Effector memory CD8-positive, alpha-beta T cell (primary cell): ENCODE results near the gene SLC25A21.

Source experiments
- ATAC-seq: fragments of 150-1000 bp; cut with Tn5 transposase; replicated peaks from 2 replicates; pipeline ENCODE4 v1.10.0; 2021; ENCODE audit warnings: mild to moderate bottlenecking, moderate library complexity
- DNase-seq, 3 experiments: peaks; one replicate each; pipeline ENCODE4 v3.0.0; 2021
- H3K27ac Mint-ChIP-seq, 2 donors: one replicate each; pipeline ENCODE4 v1.8.0; 2022; ENCODE audit warnings: mild to moderate bottlenecking in 2 of 2, mixed read lengths in 2 of 2, moderate library complexity in 2 of 2
- H3K27me3 Mint-ChIP-seq, 2 donors: one replicate each; pipeline ENCODE4 v1.8.0; 2022; ENCODE audit warnings: mixed read lengths in 2 of 2
- H3K36me3 Mint-ChIP-seq: one replicate; pipeline ENCODE4 v1.8.0; 2022; ENCODE audit warnings: mild to moderate bottlenecking, moderate library complexity, mixed read lengths; ENCODE audit not compliant: insufficient read depth
- H3K4me1 Mint-ChIP-seq, 2 donors: one replicate each; pipeline ENCODE4 v1.8.0; 2022; ENCODE audit warnings: low read depth in 2 of 2, mixed read lengths in 2 of 2
- H3K4me3 Mint-ChIP-seq, 2 donors: one replicate each; pipeline ENCODE4 v1.8.0; 2022; ENCODE audit warnings: mild to moderate bottlenecking in 2 of 2, mixed read lengths in 2 of 2, moderate library complexity in 2 of 2
- H3K9me3 Mint-ChIP-seq, 2 donors: one replicate each; pipeline ENCODE4 v1.8.0; 2022; ENCODE audit warnings: mixed read lengths in 2 of 2

Gene SLC25A21

GRCh38 chr14:37118673-37119366 lies 53.6 kb downstream of the SLC25A21 start:
- no peak overlapping the region for H3K4me3 Mint-ChIP-seq
- no peak for DNase-seq
- H3K4me1 Mint-ChIP-seq = no peaks in the 10 kb centered on the region
- H3K27me3 Mint-ChIP-seq = no peaks in the 10 kb centered on the region
- no peaks in the 10 kb centered on the region for H3K36me3 Mint-ChIP-seq
- no peak for ATAC-seq
- H3K27ac Mint-ChIP-seq = no peak overlapping the region
- H3K9me3 Mint-ChIP-seq = no peaks in the 10 kb centered on the region

- no peak for DNase-seq
- no peaks in the 10 kb centered on the region for H3K9me3 Mint-ChIP-seq
- no peak overlapping the region for H3K4me3 Mint-ChIP-seq
- H3K27me3 Mint-ChIP-seq = no peaks in the 10 kb centered on the region
- ATAC-seq = no peak
- H3K36me3 Mint-ChIP-seq = no peaks in the 10 kb centered on the region
- H3K27ac Mint-ChIP-seq = no peak overlapping the region
- H3K4me1 Mint-ChIP-seq = no peaks in the 10 kb centered on the region
Observed at GRCh38 chr14:37116933-37117849, 55.2 kb downstream of the SLC25A21 start.

DNA sequence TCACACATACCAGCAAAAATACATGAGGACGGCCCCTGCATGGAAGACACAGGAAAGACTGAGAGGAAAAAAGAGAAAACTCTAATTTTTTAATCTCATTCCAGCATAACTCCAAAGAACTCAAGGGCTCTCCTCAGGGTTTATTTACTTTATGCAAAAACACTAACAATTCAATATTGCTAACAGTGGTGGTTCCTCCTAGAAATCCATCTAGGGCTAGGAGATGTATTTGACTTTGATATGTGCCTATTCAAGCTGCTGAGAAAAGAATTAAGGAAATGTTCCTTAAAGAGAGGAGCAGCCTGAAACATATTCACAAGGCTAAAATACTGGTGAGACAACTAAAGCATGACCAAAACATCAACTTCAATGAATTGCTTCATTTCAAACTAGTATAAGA lies 57.0 kb downstream of the SLC25A21 start:
- Mint-ChIP-seq H3K4me1 (no peaks in the 10 kb centered on the region), H3K27ac (no peak overlapping the region)

DNA sequence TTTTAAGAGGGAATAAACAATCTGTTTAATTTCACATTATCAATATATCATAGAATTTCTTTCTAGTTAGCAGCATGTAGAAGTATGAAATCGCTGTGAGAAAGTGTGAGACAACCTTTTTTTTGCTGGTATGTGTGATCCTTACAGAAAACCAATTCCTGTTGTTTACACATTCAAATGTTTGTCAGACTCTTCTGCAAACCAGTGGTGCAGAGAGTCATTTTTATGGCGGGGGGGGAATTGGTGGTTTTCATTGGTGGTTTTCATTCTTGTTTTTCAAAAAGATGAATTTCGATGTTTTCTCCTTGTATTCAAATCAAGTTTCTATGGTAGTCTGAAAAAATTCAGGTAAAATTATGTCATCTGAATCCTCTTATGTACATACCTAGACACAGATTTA lies 57.8 kb downstream of the SLC25A21 start:
- no peaks in the 10 kb centered on the region for H3K9me3 Mint-ChIP-seq
- no peaks in the 10 kb centered on the region for H3K27me3 Mint-ChIP-seq
- ATAC-seq (no peak), DNase-seq (no peak)
- H3K36me3 Mint-ChIP-seq = no peaks in the 10 kb centered on the region
- no peak overlapping the region for H3K27ac Mint-ChIP-seq
- no peak overlapping the region for H3K4me3 Mint-ChIP-seq
- H3K4me1 Mint-ChIP-seq = no peaks in the 10 kb centered on the region

More for the DNA sequence above, 57.0 kb downstream of the SLC25A21 start:
- H3K27me3 Mint-ChIP-seq = no peaks in the 10 kb centered on the region
- no peaks in the 10 kb centered on the region for H3K36me3 Mint-ChIP-seq
- ATAC-seq (no peak), DNase-seq (no peak)
- H3K4me3 Mint-ChIP-seq = no peak overlapping the region
- H3K9me3 Mint-ChIP-seq = no peaks in the 10 kb centered on the region

- ATAC-seq = no peak
- Mint-ChIP-seq H3K27ac (no peak overlapping the region), H3K36me3 (no peaks in the 10 kb centered on the region), H3K27me3 (no peaks in the 10 kb centered on the region), H3K9me3 (no peaks in the 10 kb centered on the region), H3K4me1 (no peaks in the 10 kb centered on the region), H3K4me3 (no peak overlapping the region)
- no peak for DNase-seq
Observed at GRCh38 chr14:37114002-37114401, 58.4 kb downstream of the SLC25A21 start.

- Mint-ChIP-seq H3K36me3 (no peaks in the 10 kb centered on the region), H3K27me3 (no peaks in the 10 kb centered on the region), H3K4me3 (no peak overlapping the region), H3K27ac (no peak overlapping the region), H3K9me3 (peaks cover 6 to 8% of the 10 kb centered on the region in 2 donors), H3K4me1 (no peaks in the 10 kb centered on the region)
- ATAC-seq (no peak), DNase-seq (no peak)
Observed at GRCh38 chr14:37098132-37098531, 74.3 kb downstream of the SLC25A21 start.

GRCh38 chr14:37094502-37094901 lies 77.9 kb downstream of the SLC25A21 start:
- Mint-ChIP-seq H3K27ac (no peak overlapping the region), H3K36me3 (no peaks in the 10 kb centered on the region), H3K9me3 (peaks cover 0 to 6% of the 10 kb centered on the region in 2 donors), H3K4me3 (no peak overlapping the region), H3K27me3 (no peaks in the 10 kb centered on the region), H3K4me1 (no peaks in the 10 kb centered on the region)
- no peak for ATAC-seq
- DNase-seq = no peak

GRCh38 chr14:37093364-37093763 lies 79.0 kb downstream of the SLC25A21 start:
- H3K4me3 Mint-ChIP-seq = no peak overlapping the region
- no peaks in the 10 kb centered on the region for H3K4me1 Mint-ChIP-seq
- ATAC-seq = no peak
- no peak for DNase-seq
- H3K27ac Mint-ChIP-seq = no peak overlapping the region
- peaks cover 0 to 4% of the 10 kb centered on the region in 2 donors for H3K9me3 Mint-ChIP-seq
- no peaks in the 10 kb centered on the region for H3K36me3 Mint-ChIP-seq
- H3K27me3 Mint-ChIP-seq = no peaks in the 10 kb centered on the region

DNA sequence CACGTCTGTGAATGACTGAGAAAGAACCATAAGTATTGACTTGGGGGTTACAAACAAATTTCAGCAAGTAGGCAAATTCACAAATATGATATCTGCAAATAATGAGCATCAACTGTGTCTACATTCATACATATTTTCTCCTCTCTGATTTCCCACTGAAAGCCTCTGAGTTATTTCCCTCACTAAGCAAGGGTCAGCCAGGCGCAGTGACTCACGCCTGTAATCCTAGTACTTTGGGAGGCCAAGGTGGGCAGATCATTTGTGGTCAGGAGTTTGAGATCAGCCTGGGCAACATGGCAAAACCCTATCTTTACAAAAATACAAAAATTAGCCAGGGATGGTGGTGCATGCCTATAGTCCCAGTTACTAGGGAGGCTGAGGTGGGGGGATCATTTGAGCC lies 80.8 kb downstream of the SLC25A21 start:
- no peak for ATAC-seq
- Mint-ChIP-seq H3K27ac (no peak overlapping the region), H3K4me1 (no peaks in the 10 kb centered on the region), H3K9me3 (peaks cover 0 to 4% of the 10 kb centered on the region in 2 donors), H3K4me3 (no peak overlapping the region), H3K27me3 (no peaks in the 10 kb centered on the region), H3K36me3 (no peaks in the 10 kb centered on the region)
- DNase-seq = no peak

- no peak overlapping the region for H3K27ac Mint-ChIP-seq
- H3K9me3 Mint-ChIP-seq = peaks cover 0 to 4% of the 10 kb centered on the region in 2 donors
- DNase-seq (no peak), ATAC-seq (no peak)
- no peaks in the 10 kb centered on the region for H3K4me1 Mint-ChIP-seq
- H3K4me3 Mint-ChIP-seq = no peak overlapping the region
- no peaks in the 10 kb centered on the region for H3K36me3 Mint-ChIP-seq
- H3K27me3 Mint-ChIP-seq = no peaks in the 10 kb centered on the region
Observed at GRCh38 chr14:37090026-37090425, 82.4 kb downstream of the SLC25A21 start.

DNA sequence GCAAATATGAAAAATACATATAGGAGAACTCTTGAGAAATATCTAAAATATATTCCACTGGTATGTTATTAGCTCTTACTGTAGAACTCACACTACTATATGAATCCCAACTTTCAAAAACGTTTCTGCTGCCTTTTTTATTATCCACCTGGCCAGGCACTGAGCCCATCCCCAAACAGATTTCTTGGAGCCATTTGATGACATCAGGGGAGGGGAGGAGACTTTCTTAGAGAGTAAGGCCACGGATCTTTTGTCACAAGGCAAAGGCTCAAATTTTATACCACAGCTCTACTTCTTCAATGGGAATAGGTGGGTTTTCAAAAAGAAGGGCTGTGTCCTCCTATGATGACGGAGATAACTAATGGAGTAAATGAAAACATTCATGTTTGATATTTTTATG lies 83.0 kb downstream of the SLC25A21 start:
- Mint-ChIP-seq H3K27me3 (no peaks in the 10 kb centered on the region), H3K36me3 (no peaks in the 10 kb centered on the region), H3K9me3 (peaks cover 0 to 4% of the 10 kb centered on the region in 2 donors), H3K27ac (no peak overlapping the region), H3K4me3 (no peak overlapping the region), H3K4me1 (no peaks in the 10 kb centered on the region)
- ATAC-seq = no peak
- DNase-seq = no peak

DNA sequence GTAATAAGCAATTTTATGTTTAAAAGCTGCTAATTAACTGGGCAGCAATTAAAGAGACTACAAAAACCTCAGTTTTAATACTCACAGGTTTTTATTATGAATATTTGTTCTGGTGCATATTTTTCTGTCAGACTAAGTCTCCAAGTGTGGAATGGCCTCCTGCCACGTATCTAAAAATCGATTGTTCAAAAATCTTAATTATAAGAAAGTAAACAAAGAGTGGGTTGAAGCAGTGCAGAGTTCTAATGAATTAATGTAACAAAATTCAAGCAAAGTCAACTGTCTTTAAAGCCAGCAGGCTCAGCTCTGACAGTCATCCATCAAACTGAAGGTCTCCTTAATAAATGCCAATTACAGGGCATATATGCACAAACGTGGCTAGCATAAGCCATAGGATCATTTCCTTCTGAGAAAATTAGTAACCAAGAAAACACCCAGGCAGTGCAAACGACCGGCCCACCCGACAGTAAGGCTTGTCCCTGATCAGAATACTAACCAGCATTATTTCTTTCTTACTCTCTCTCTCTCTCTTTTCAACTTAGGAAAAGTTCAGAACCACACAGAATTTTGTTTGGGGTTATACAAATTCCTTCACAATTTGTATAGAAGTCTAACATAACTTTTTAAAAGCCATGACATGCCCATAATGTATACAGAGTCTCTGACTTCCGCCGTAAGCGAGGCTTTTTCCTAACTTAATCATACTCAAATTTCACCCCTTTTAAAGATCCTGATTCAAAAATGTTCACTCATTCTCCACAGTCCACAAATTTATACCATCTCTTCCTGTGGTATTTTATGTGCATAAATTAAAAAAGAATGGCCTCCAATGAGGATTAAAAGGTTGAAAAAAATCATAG lies 83.8 kb downstream of the SLC25A21 start:
- peaks cover 0 to 10% of the 10 kb centered on the region in 2 donors for H3K9me3 Mint-ChIP-seq
- H3K27ac Mint-ChIP-seq = no peak overlapping the region
- no peaks in the 10 kb centered on the region for H3K4me1 Mint-ChIP-seq
- ATAC-seq (no peak), DNase-seq (no peak)
- H3K36me3 Mint-ChIP-seq = no peaks in the 10 kb centered on the region
- H3K4me3 Mint-ChIP-seq = no peak overlapping the region
- no peaks in the 10 kb centered on the region for H3K27me3 Mint-ChIP-seq

DNA sequence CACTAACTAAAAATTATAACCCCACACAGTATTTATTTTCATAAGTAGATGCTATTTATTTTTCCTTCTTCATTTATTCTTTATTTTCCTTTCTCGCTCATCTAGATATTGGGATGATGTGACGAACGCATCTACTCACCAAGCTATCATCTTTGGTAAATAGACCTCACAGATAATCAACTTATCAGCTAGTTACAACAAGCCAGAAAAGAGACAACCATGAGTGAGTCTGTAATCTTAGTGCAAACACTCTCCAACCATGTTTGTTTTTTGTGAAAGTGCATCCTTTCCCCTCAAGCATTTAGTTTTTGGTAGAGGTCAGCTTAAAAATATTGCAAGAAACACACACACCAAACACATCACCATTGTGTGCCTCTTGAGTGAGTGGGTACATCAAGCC lies 84.9 kb downstream of the SLC25A21 start:
- Mint-ChIP-seq H3K4me1 (no peaks in the 10 kb centered on the region), H3K27ac (no peak overlapping the region), H3K27me3 (no peaks in the 10 kb centered on the region), H3K4me3 (no peak overlapping the region), H3K36me3 (no peaks in the 10 kb centered on the region), H3K9me3 (peaks cover 0 to 5% of the 10 kb centered on the region in 2 donors)
- DNase-seq (no peak), ATAC-seq (no peak)
